Neuronal stem cell (in vitro differentiated cells): ENCODE data around the gene PPP6R3.

Source experiments
- DNase-seq: peaks from one replicate; pipeline ENCODE4 v3.0.0-alpha.2; 2013; ENCODE audit warnings: low spot score
- H2AFZ ChIP-seq: one replicate; pipeline ENCODE4 v1.6.1; 2013; ENCODE audit warnings: mild to moderate bottlenecking, low read length, inconsistent platforms
- H2AK5ac ChIP-seq: 2 replicates; pipeline ENCODE4 v1.6.1; 2013; ENCODE audit warnings: low read depth, mild to moderate bottlenecking, inconsistent platforms, low read length, moderate library complexity, mixed read lengths
- H2BK120ac ChIP-seq: 2 replicates; pipeline ENCODE4 v1.6.1; 2013; ENCODE audit warnings: low read depth, mild to moderate bottlenecking, inconsistent platforms, low read length, moderate library complexity, mixed read lengths
- H2BK12ac ChIP-seq: one replicate; pipeline ENCODE4 v1.6.1; 2013; ENCODE audit warnings: low read length, inconsistent platforms
- H2BK15ac ChIP-seq: 2 replicates; pipeline ENCODE4 v1.6.1; 2013; ENCODE audit warnings: mild to moderate bottlenecking, low read length, inconsistent platforms, mixed read lengths
- H2BK5ac ChIP-seq: one replicate; pipeline ENCODE4 v1.6.1; 2013; ENCODE audit warnings: inconsistent platforms, mild to moderate bottlenecking, low read length, moderate library complexity
- H3K14ac ChIP-seq: one replicate; pipeline ENCODE4 v1.6.1; 2013; ENCODE audit warnings: low read length, inconsistent platforms
- H3K18ac ChIP-seq: 2 replicates; pipeline ENCODE4 v1.6.1; 2013; ENCODE audit warnings: low read length, inconsistent platforms
- H3K23ac ChIP-seq: 2 replicates; pipeline ENCODE4 v1.6.1; 2013; ENCODE audit warnings: low read depth, mild to moderate bottlenecking, mixed read lengths, low read length, inconsistent platforms; ENCODE audit not compliant: poor library complexity
- H3K27ac ChIP-seq: replicated peaks from 3 replicates; pipeline ENCODE4 v1.5.1; 2013; ENCODE audit warnings: low read length, inconsistent platforms
- H3K27me3 ChIP-seq, 3 experiments: 2 replicates each; pipeline ENCODE4 v1.6.1; 2013; ENCODE audit warnings: low read length in 3 of 3, mild to moderate bottlenecking in 2 of 3, inconsistent platforms in 1 of 3, low read depth in 1 of 3, mixed read lengths in 1 of 3, moderate library complexity in 1 of 3; ENCODE audit not compliant: control insufficient read depth in 3 of 3, insufficient read depth in 3 of 3
- H3K36me3 ChIP-seq, 2 donors: replicated peaks in 1 of 2; 2 replicates each; pipeline ENCODE4 v1.6.1; 2013; ENCODE audit warnings: low read length in 2 of 2; ENCODE audit not compliant: control insufficient read depth in 2 of 2, insufficient read depth in 2 of 2
- H3K4ac ChIP-seq: 2 replicates; pipeline ENCODE4 v1.6.1; 2013; ENCODE audit warnings: inconsistent platforms, mild to moderate bottlenecking, low read length, moderate library complexity
- H3K4me1 ChIP-seq, 2 donors: 1 replicate in 1 of 2; 2 replicates in 1 of 2; pipeline ENCODE4 v1.6.1; 2013; ENCODE audit warnings: low read length in 2 of 2, low read depth in 1 of 2; ENCODE audit not compliant: control insufficient read depth in 2 of 2, insufficient read depth in 1 of 2
- H3K4me2 ChIP-seq: one replicate; pipeline ENCODE4 v1.6.1; 2013; ENCODE audit warnings: mild to moderate bottlenecking, low read length, inconsistent platforms; ENCODE audit not compliant: insufficient read depth, poor library complexity, severe bottlenecking
- H3K4me3 ChIP-seq, 2 donors: 2 replicates each; pipeline ENCODE4 v1.5.1; 2013; ENCODE audit warnings: low read length in 2 of 2, mild to moderate bottlenecking in 2 of 2, inconsistent platforms in 1 of 2, moderate library complexity in 1 of 2
- H3K79me1 ChIP-seq: one replicate; pipeline ENCODE4 v1.6.1; 2013; ENCODE audit warnings: low read depth, mild to moderate bottlenecking, inconsistent platforms, low read length, moderate library complexity
- H3K9ac ChIP-seq: one replicate; pipeline ENCODE4 v1.6.1; 2013; ENCODE audit warnings: mild to moderate bottlenecking, low read depth, low read length, inconsistent platforms; ENCODE audit not compliant: poor library complexity
- H3K9me3 ChIP-seq, 2 donors: replicated peaks in 1 of 2; 2 replicates each; pipeline versions ENCODE3 to v1.6.1; 2013; ENCODE audit warnings: low read length in 2 of 2, mild to moderate bottlenecking in 2 of 2, inconsistent platforms in 1 of 2, low read depth in 1 of 2, mixed read lengths in 1 of 2, moderate library complexity in 1 of 2; ENCODE audit not compliant: control insufficient read depth in 2 of 2, insufficient read depth in 1 of 2
- H4K8ac ChIP-seq: one replicate; pipeline ENCODE4 v1.6.1; 2013; ENCODE audit warnings: low read depth, mild to moderate bottlenecking, inconsistent platforms, low read length, moderate library complexity
- H4K91ac ChIP-seq: one replicate; pipeline ENCODE4 v1.6.1; 2013; ENCODE audit warnings: low read length, low read depth, mild to moderate bottlenecking, inconsistent platforms; ENCODE audit not compliant: poor library complexity
- WGBS, 2 donors: extraction: QIAGEN DNeasy Blood & Tissue Kit; methylation state at CpG; one replicate each; pipeline ENCODE4 v1.1.7; 2013; ENCODE audit warnings: missing lambda C conversion rate in 2 of 2, mixed read lengths in 1 of 2; ENCODE audit not compliant: insufficient read length in 2 of 2, insufficient replicate concordance in 1 of 2; ENCODE audit errors: extremely low coverage in 2 of 2; 5-methylcytosine and 5-hydroxymethylcytosine counted together

PPP6R3 gene

GRCh38 chr11:68584991-68585524, 124.5 kb downstream of the PPP6R3 start:
- DNase-seq, result no peak
- Histone ChIP-seq H3K27ac (no peak overlapping the region), H2AK5ac (no peak overlapping the region), H3K4me2 (no peak overlapping the region), H2AFZ (no peak overlapping the region), H2BK15ac (no peak overlapping the region), H2BK5ac (no peak overlapping the region), H4K8ac (no peak overlapping the region), H3K4me3 (no peak overlapping the region), H3K14ac (no peak overlapping the region), H2BK120ac (no peak overlapping the region), H3K36me3 (peaks cover 24 to 95% of the 10 kb centered on the region in 2 donors), H3K23ac (no peak overlapping the region), H2BK12ac (no peak overlapping the region), H3K4me1 (no peaks in the 10 kb centered on the region), H3K27me3 (no peaks in the 10 kb centered on the region), H4K91ac (no peak overlapping the region), H3K79me1 (peaks cover 2% of the 10 kb centered on the region), H3K4ac (no peak overlapping the region), H3K18ac (no peak overlapping the region), H3K9ac (no peak overlapping the region), H3K9me3 (peaks cover 0 to 2% of the 10 kb centered on the region in 2 donors)
- WGBS, 2 donors, result no CpG with 5 or more reads among the region's 6 CpGs

GRCh38 chr11:68589547-68590216, 129.1 kb downstream of the PPP6R3 start:
- no peak overlapping the region for H2BK15ac ChIP-seq
- H3K27me3 ChIP-seq, result no peaks in the 10 kb centered on the region
- H3K9ac ChIP-seq, result no peak overlapping the region
- H3K4me3 ChIP-seq, result no peak overlapping the region
- H3K18ac ChIP-seq, result no peak overlapping the region
- no peaks in the 10 kb centered on the region for H3K9me3 ChIP-seq
- H2BK120ac ChIP-seq, result no peak overlapping the region
- no peak overlapping the region for H2BK12ac ChIP-seq
- H2AK5ac ChIP-seq, result no peak overlapping the region
- no peak overlapping the region for H4K8ac ChIP-seq
- no peak overlapping the region for H3K27ac ChIP-seq
- no peak overlapping the region for H3K14ac ChIP-seq
- H2AFZ ChIP-seq, result no peak overlapping the region
- H3K4ac ChIP-seq, result no peak overlapping the region
- no peak overlapping the region for H3K23ac ChIP-seq
- no peak overlapping the region for H2BK5ac ChIP-seq
- no peak overlapping the region for H3K4me2 ChIP-seq
- H4K91ac ChIP-seq, result no peak overlapping the region
- H3K79me1 ChIP-seq, result peaks cover 5% of the 10 kb centered on the region
- DNase-seq, result no peak
- no CpG with 5 or more reads among the region's 7 CpGs for WGBS, 2 donors
- H3K36me3 ChIP-seq, result peaks cover 27 to 99% of the 10 kb centered on the region in 2 donors
- no peaks in the 10 kb centered on the region for H3K4me1 ChIP-seq

- no peak overlapping the region for H3K4me3 ChIP-seq
- H3K36me3 ChIP-seq, result peaks cover 29 to 96% of the 10 kb centered on the region in 2 donors
- no peak overlapping the region for H2BK120ac ChIP-seq
- DNase-seq, result no peak
- no peak overlapping the region for H3K18ac ChIP-seq
- no peak overlapping the region for H2BK15ac ChIP-seq
- H3K23ac ChIP-seq, result no peak overlapping the region
- H4K8ac ChIP-seq, result no peak overlapping the region
- no peak overlapping the region for H3K27ac ChIP-seq
- no peak overlapping the region for H3K14ac ChIP-seq
- no peaks in the 10 kb centered on the region for H3K4me1 ChIP-seq
- H2BK5ac ChIP-seq, result no peak overlapping the region
- no peak overlapping the region for H3K4me2 ChIP-seq
- H3K9ac ChIP-seq, result no peak overlapping the region
- no peaks in the 10 kb centered on the region for H3K9me3 ChIP-seq
- no CpG with 5 or more reads among the region's 5 CpGs for WGBS, 2 donors
- H2AFZ ChIP-seq, result no peak overlapping the region
- no peak overlapping the region for H2BK12ac ChIP-seq
- peaks cover 8% of the 10 kb centered on the region for H3K79me1 ChIP-seq
- H2AK5ac ChIP-seq, result no peak overlapping the region
- no peak overlapping the region for H4K91ac ChIP-seq
- no peaks in the 10 kb centered on the region for H3K27me3 ChIP-seq
- no peak overlapping the region for H3K4ac ChIP-seq
These were observed 131.2 kb downstream of the PPP6R3 start for GRCh38 chr11:68591719-68592118.

- Histone ChIP-seq H2BK120ac (no peak overlapping the region), H2AFZ (no peak overlapping the region), H2BK5ac (no peak overlapping the region), H3K36me3 (peaks cover 40 to 97% of the 10 kb centered on the region in 2 donors), H3K14ac (no peak overlapping the region), H3K79me1 (peaks cover 8% of the 10 kb centered on the region), H3K27me3 (no peaks in the 10 kb centered on the region), H4K8ac (no peak overlapping the region), H3K4me2 (no peak overlapping the region), H3K9ac (no peak overlapping the region), H2BK12ac (no peak overlapping the region), H2BK15ac (no peak overlapping the region), H3K18ac (no peak overlapping the region), H3K27ac (no peak overlapping the region), H4K91ac (no peak overlapping the region), H3K9me3 (no peaks in the 10 kb centered on the region), H3K4ac (no peak overlapping the region), H3K4me1 (no peaks in the 10 kb centered on the region), H2AK5ac (no peak overlapping the region), H3K23ac (no peak overlapping the region), H3K4me3 (no peak overlapping the region)
- no peak for DNase-seq
- no CpG with 5 or more reads among the region's 2 CpGs for WGBS, 2 donors
These were observed 132.9 kb downstream of the PPP6R3 start for GRCh38 chr11:68593441-68593840.
